Liver (tissue), 3 donors: ENCODE results near the gene RUFY4.

Experiments
- FOXA1 ChIP-seq: IDR thresholded peaks from 2 replicates; pipeline ENCODE4 v1.6.1; 2016; ENCODE audit warnings: antibody characterized with exemption
- GABPA ChIP-seq, 2 donors: IDR thresholded peaks in 1 of 2; conservative IDR thresholded peaks in 1 of 2; 2 replicates each; pipeline ENCODE4 v1.6.1; 2016; ENCODE audit warnings: antibody characterized with exemption in 2 of 2, mild to moderate bottlenecking in 1 of 2, moderate library complexity in 1 of 2
- HNF4G ChIP-seq: IDR thresholded peaks from 2 replicates; pipeline ENCODE4 v1.6.1; 2016; ENCODE audit warnings: antibody characterized with exemption
- JUND ChIP-seq, 2 donors: IDR thresholded peaks; 2 replicates each; pipeline ENCODE4 v1.6.1; 2016; ENCODE audit warnings: antibody characterized with exemption in 2 of 2
- RAD21 ChIP-seq, 2 donors: IDR thresholded peaks; 2 replicates each; pipeline ENCODE4 v1.6.1; 2016; ENCODE audit warnings: antibody characterized with exemption in 2 of 2, mild to moderate bottlenecking in 2 of 2
- RXRA ChIP-seq, 2 donors: IDR thresholded peaks; 2 replicates each; pipeline ENCODE4 v1.6.1; 2017 to 2018; ENCODE audit warnings: antibody characterized with exemption in 2 of 2, mild to moderate bottlenecking in 1 of 2
- TAF1 ChIP-seq: conservative IDR thresholded peaks from 2 replicates; pipeline ENCODE4 v1.6.1; 2016; ENCODE audit warnings: antibody characterized with exemption, mild to moderate bottlenecking
- YY1 ChIP-seq: IDR thresholded peaks from 2 replicates; pipeline ENCODE4 v1.6.1; 2016; ENCODE audit warnings: antibody characterized with exemption, mild to moderate bottlenecking
- TF ChIP-seq, protein P1 (sequence below): fragments of 150-350 bp; IDR thresholded peaks from 2 replicates; pipeline ENCODE4 v1.5.1; 2017; ENCODE audit warnings: improper control_type of control experiment, low read depth, low read length; ENCODE audit not compliant: missing input control
- TF ChIP-seq, protein P2 (sequence below): IDR thresholded peaks from 2 replicates; pipeline ENCODE4 v1.6.1; 2016; ENCODE audit warnings: antibody characterized with exemption
- TF ChIP-seq, protein P3 (sequence below): IDR thresholded peaks from 2 replicates; pipeline ENCODE4 v1.6.1; 2016; ENCODE audit warnings: antibody characterized with exemption
- TF ChIP-seq, protein P4 (sequence below): IDR thresholded peaks from 2 replicates; pipeline ENCODE4 v1.6.1; 2016; ENCODE audit warnings: antibody characterized with exemption, mild to moderate bottlenecking
- donor health status: healthy.
- donor health status: healthy.

DNA sequence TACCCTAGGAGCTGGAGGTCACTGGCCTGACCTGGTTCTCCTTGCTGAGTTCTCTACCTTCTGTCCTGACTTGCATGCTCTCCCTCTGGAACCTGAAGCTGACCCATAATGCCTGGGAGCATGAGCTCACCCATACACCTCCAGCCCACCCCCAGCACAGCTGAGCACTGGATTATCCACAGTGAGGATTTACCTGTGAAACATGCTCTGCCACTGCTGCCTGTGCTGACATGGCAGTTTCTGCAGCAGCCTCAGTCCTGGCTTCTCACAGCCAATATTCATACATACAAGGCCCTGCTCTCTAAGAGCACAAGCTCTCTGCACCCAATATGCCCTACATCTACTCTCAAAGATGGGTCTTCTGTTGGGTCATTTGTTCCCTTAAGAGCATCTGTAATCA lies 61.8 kb downstream of the RUFY4 start:
- TF ChIP-seq, protein P1, sequence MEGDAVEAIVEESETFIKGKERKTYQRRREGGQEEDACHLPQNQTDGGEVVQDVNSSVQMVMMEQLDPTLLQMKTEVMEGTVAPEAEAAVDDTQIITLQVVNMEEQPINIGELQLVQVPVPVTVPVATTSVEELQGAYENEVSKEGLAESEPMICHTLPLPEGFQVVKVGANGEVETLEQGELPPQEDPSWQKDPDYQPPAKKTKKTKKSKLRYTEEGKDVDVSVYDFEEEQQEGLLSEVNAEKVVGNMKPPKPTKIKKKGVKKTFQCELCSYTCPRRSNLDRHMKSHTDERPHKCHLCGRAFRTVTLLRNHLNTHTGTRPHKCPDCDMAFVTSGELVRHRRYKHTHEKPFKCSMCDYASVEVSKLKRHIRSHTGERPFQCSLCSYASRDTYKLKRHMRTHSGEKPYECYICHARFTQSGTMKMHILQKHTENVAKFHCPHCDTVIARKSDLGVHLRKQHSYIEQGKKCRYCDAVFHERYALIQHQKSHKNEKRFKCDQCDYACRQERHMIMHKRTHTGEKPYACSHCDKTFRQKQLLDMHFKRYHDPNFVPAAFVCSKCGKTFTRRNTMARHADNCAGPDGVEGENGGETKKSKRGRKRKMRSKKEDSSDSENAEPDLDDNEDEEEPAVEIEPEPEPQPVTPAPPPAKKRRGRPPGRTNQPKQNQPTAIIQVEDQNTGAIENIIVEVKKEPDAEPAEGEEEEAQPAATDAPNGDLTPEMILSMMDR, result no peak
- TF ChIP-seq HNF4G (no peak), YY1 (no peak), RAD21 (IDR thresholded peaks at IDR 0.05) (no peak), JUND (IDR thresholded peaks at IDR 0.05) (no peak), GABPA (IDR thresholded peaks at IDR 0.05 in 1 of 2, conservative IDR thresholded peaks at IDR 0.05 in 1 of 2) (no peak), RXRA (IDR thresholded peaks at IDR 0.05) (no peak), FOXA1 (no peak), TAF1 (no peak)
- TF ChIP-seq, protein P2, sequence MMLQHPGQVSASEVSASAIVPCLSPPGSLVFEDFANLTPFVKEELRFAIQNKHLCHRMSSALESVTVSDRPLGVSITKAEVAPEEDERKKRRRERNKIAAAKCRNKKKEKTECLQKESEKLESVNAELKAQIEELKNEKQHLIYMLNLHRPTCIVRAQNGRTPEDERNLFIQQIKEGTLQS, result no peak
- TF ChIP-seq, protein P3, sequence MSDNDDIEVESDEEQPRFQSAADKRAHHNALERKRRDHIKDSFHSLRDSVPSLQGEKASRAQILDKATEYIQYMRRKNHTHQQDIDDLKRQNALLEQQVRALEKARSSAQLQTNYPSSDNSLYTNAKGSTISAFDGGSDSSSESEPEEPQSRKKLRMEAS, result no peak
- TF ChIP-seq, protein P4, sequence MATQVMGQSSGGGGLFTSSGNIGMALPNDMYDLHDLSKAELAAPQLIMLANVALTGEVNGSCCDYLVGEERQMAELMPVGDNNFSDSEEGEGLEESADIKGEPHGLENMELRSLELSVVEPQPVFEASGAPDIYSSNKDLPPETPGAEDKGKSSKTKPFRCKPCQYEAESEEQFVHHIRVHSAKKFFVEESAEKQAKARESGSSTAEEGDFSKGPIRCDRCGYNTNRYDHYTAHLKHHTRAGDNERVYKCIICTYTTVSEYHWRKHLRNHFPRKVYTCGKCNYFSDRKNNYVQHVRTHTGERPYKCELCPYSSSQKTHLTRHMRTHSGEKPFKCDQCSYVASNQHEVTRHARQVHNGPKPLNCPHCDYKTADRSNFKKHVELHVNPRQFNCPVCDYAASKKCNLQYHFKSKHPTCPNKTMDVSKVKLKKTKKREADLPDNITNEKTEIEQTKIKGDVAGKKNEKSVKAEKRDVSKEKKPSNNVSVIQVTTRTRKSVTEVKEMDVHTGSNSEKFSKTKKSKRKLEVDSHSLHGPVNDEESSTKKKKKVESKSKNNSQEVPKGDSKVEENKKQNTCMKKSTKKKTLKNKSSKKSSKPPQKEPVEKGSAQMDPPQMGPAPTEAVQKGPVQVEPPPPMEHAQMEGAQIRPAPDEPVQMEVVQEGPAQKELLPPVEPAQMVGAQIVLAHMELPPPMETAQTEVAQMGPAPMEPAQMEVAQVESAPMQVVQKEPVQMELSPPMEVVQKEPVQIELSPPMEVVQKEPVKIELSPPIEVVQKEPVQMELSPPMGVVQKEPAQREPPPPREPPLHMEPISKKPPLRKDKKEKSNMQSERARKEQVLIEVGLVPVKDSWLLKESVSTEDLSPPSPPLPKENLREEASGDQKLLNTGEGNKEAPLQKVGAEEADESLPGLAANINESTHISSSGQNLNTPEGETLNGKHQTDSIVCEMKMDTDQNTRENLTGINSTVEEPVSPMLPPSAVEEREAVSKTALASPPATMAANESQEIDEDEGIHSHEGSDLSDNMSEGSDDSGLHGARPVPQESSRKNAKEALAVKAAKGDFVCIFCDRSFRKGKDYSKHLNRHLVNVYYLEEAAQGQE, result no peak
